NOMO-1 treated with dmso at 0.1 percent for 144 hours (cell line): ENCODE data around the gene PGAP2.
"Not testable (repeated sequence)": the region's sequence is repeated elsewhere in the genome, so short reads cannot be mapped to it uniquely, and the experiment has no call there.

ENCODE experiments used
- DNase-seq: peaks from one replicate; lab custom pipeline; 2025; ENCODE audit not compliant: unreplicated experiment; lab: John Stamatoyannopoulos, UW

The PGAP2 gene

GRCh38 chr11:3807909-3808860 lies at the start of gene PGAP2:
PGAP2 (plus strand) TSS chr11:3808560; CDS start chr11:3811260, 2,700 bp downstream.
- DNase-seq = no peak

- no peak for DNase-seq
Measured at GRCh38 chr11:3764266-3764665, 44.1 kb upstream of the PGAP2 start.

GRCh38 chr11:3766836-3767235 lies 41.5 kb upstream of the PGAP2 start:
- not testable (repeated sequence) for DNase-seq

- no peak for DNase-seq
Measured at GRCh38 chr11:3767536-3767935, 40.8 kb upstream of the PGAP2 start.

GRCh38 chr11:3773180-3773579 lies 35.2 kb upstream of the PGAP2 start:
- DNase-seq = no peak

GRCh38 chr11:3775736-3776406 lies 32.5 kb upstream of the PGAP2 start:
- DNase-seq = no peak

- peak; percentile 1 for DNase-seq
Measured at GRCh38 chr11:3781423-3781822, 26.9 kb upstream of the PGAP2 start.

GRCh38 chr11:3782963-3783362 lies 25.4 kb upstream of the PGAP2 start:
- DNase-seq = no peak

- DNase-seq = no peak
Measured at GRCh38 chr11:3783611-3784010, 24.7 kb upstream of the PGAP2 start.

GRCh38 chr11:3786781-3787428 lies 21.5 kb upstream of the PGAP2 start:
- DNase-seq = no peak

- not testable (repeated sequence) for DNase-seq
Measured at GRCh38 chr11:3794387-3794786, 14.0 kb upstream of the PGAP2 start.

- no peak for DNase-seq
Measured at GRCh38 chr11:3795131-3796001, 13.0 kb upstream of the PGAP2 start.

- DNase-seq = no peak
Measured at GRCh38 chr11:3796002-3796311, 12.4 kb upstream of the PGAP2 start.

- no peak for DNase-seq
Measured at GRCh38 chr11:3796346-3796745, 12.0 kb upstream of the PGAP2 start.

GRCh38 chr11:3796801-3797328 lies 11.5 kb upstream of the PGAP2 start:
- DNase-seq = no peak

- DNase-seq = peak; percentile 99
Measured at GRCh38 chr11:3797329-3798090, 10.8 kb upstream of the PGAP2 start, which contains the start of gene NUP98. NUP98 (minus strand) TSS chr11:3797554; CDS start chr11:3782117, 15,437 bp downstream.

GRCh38 chr11:3799143-3799542 lies 9.2 kb upstream of the PGAP2 start:
- no peak for DNase-seq

GRCh38 chr11:3799873-3800272 lies 8.5 kb upstream of the PGAP2 start:
- no peak for DNase-seq

- no peak for DNase-seq
Measured at GRCh38 chr11:3802011-3802790, 6.2 kb upstream of the PGAP2 start.
